Right lobe of liver (tissue), 6 donors: ENCODE results near the gene SMIM20. TPM values are rescaled to one million over a fixed set of nuclear protein-coding genes. Genes with fewer than 3 reads are reported as not detected.

ENCODE experiments used
- ATAC-seq, 4 donors: fragments of 200-7000 bp; cut with Tn5 transposase; one replicate each; pipeline ENCODE4 v1.9.1; 2020; ENCODE audit warnings: mild to moderate bottlenecking in 4 of 4, moderate library complexity in 4 of 4
- DNase-seq, 3 donors: peaks; one replicate each; pipeline ENCODE4 v3.0.0-alpha.2; 2020
- H3K27ac ChIP-seq, 3 donors: fragments of 200-600 bp; one replicate each; pipeline ENCODE4 v1.8.0; 2022
- H3K27me3 ChIP-seq, 2 donors: fragments of 200-600 bp; one replicate each; pipeline ENCODE4 v1.8.0; 2022
- H3K36me3 ChIP-seq, 4 donors: fragments of 200-600 bp; sonication (generic) in 1 of 4; one replicate each; pipeline versions ENCODE4 v1.5.1 to v1.8.0; 2017 to 2022; ENCODE audit warnings: control low read depth in 1 of 4
- H3K4me1 ChIP-seq, 4 donors: fragments of 200-600 bp; sonication (generic) in 1 of 4; one replicate each; pipeline versions ENCODE4 v1.5.1 to v1.8.0; 2017 to 2022; ENCODE audit warnings: control low read depth in 1 of 4
- H3K4me3 ChIP-seq, 3 donors: fragments of 200-600 bp; one replicate each; pipeline ENCODE4 v1.8.0; 2022
- H3K9me3 ChIP-seq, 4 donors: fragments of 200-600 bp; sonication (generic) in 1 of 4; one replicate each; pipeline versions ENCODE4 v1.5.1 to v1.8.0; 2017 to 2022; ENCODE audit warnings: control low read depth in 1 of 4
- POLR2A ChIP-seq: fragments of 450-650 bp; IDR thresholded peaks from one replicate; pipeline ENCODE4 v1.6.1; 2017; ENCODE audit warnings: antibody characterized with exemption, mild to moderate bottlenecking
- WGBS: methylation state at CpG from one replicate; pipeline ENCODE4 v1.1.6; 2018; ENCODE audit warnings: low coverage, low lambda C conversion rate; ENCODE audit not compliant: insufficient coverage; ENCODE audit errors: missing lambda C conversion rate; 5-methylcytosine and 5-hydroxymethylcytosine counted together
- intact Hi-C, 2 donors: fragments of 100-400 bp; cut with DNase I; formaldehyde crosslinking; loops; one replicate each; pipeline versions ENCODE4 v1.11.2 to v1.14.1; 2022
- total RNA-seq, 6 experiments: library from RNA; depleted of rRNA in 2 of 6; stranded (reverse); fragments of >200 nt in 2 of 6; fragmentation: NEBNext Ultra II Directional in 3 of 6; extraction: Animal tissue kit (Norgen Biotek cat#: 25700) in 3 of 6; gene quantifications; one replicate each; pipeline versions ENCODE4 v1.1.0 to v1.2.4, GENCODE V29; 2016 to 2023
- TF ChIP-seq, protein P1 (sequence below), 4 donors: fragments of 200-600 bp in 3 of 4; fragments of 450-650 bp in 1 of 4; IDR thresholded peaks; one replicate each; pipeline versions ENCODE4 v1.5.1 to v1.8.0; 2016 to 2022; ENCODE audit warnings: antibody characterized with exemption in 4 of 4, mild to moderate bottlenecking in 2 of 4
- donor health status: DM: no; HTN: yes; CAD: no.
- donor health status: DM: no; HTN: no; CAD: no.
- donor health status: DM: no; HTN: no; CAD: no.
- donor health status: DM: no; HTN: yes; CAD: no.
- donor health status: DM: no; HTN: yes; CAD: no.

Gene SMIM20
- total RNA-seq, 6 experiments from 2014 or later, result 16.0 to 32.5 (median 21.9) TPM

DNA sequence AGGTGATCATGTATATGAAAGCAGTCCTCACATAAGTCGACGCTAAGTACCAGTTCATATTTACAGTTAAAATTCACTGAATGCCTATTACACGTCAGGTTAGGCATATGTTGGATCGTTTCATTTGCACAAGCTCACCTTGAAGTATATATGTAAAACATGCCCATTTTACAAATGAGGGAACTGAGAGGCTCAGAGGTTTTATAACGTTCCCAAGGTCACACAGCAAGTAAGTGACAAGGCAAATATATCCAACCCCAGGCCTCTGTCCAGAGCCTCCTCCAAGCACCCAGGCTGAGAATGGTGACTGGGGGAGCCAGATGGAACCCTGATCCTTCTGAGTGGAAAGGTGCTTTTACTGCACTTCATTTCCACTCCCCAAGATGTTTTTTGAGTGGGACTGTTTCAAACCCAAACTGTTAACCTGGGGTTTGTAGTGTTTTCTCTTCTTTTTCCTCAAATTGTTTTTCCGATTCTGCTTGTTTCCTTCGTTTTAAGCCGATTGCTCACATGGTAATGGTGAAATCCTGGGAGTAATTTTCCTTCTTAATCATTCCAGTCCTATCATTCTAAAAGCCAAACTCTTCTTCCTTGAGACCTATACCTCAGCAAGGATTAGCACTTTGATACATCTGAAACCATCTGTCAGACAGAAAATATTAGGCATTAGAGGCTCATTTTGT is 791 bp downstream of the SMIM20 start:
- DNase-seq, result no peak

DNA sequence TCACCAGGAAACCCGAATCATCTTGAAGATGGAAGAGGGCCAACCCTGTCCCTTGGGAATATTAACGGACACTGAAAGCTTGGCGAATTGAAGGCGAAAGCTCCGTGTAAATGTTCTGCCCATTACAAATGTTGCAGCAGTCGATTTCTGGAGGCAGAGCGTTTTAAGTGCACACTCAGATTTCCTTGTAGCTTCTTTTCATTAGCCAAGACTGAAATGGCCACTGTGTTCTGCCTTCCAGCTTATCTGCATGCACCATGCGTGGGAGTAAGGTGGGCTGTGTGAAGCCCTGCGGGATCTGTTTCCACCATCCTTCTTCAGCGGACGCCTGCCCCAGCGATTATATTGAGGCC is 1.3 kb downstream of the SMIM20 start:
- 84% methylated on average over 12 of the region's 12 CpGs for WGBS
- Histone ChIP-seq H3K36me3 (no peaks in the 10 kb centered on the region), H3K4me3 (no peak overlapping the region), H3K9me3 (no peaks in the 10 kb centered on the region), H3K4me1 (peaks cover 0 to 9% (median 0%) of the 10 kb centered on the region in 4 donors), H3K27ac (no peak overlapping the region), H3K27me3 (no peaks in the 10 kb centered on the region)
- no peak for DNase-seq
- no peak for TF ChIP-seq POLR2A
- TF ChIP-seq, protein P1, sequence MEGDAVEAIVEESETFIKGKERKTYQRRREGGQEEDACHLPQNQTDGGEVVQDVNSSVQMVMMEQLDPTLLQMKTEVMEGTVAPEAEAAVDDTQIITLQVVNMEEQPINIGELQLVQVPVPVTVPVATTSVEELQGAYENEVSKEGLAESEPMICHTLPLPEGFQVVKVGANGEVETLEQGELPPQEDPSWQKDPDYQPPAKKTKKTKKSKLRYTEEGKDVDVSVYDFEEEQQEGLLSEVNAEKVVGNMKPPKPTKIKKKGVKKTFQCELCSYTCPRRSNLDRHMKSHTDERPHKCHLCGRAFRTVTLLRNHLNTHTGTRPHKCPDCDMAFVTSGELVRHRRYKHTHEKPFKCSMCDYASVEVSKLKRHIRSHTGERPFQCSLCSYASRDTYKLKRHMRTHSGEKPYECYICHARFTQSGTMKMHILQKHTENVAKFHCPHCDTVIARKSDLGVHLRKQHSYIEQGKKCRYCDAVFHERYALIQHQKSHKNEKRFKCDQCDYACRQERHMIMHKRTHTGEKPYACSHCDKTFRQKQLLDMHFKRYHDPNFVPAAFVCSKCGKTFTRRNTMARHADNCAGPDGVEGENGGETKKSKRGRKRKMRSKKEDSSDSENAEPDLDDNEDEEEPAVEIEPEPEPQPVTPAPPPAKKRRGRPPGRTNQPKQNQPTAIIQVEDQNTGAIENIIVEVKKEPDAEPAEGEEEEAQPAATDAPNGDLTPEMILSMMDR (IDR thresholded peaks at IDR 0.05), result no peak
- intact Hi-C loops, result no loop called here
- ATAC-seq, result no peak

More for the DNA sequence above, 791 bp downstream of the SMIM20 start:
- no peaks in the 10 kb centered on the region for H3K36me3 ChIP-seq
- TF ChIP-seq, protein P1 (IDR thresholded peaks at IDR 0.05), result no peak
- no peak for TF ChIP-seq POLR2A
- peak overlapping the region; percentile 46 to 77 (median 67) for H3K4me3 ChIP-seq
- peak overlapping the region; percentile 72 to 85 (median 80) for H3K27ac ChIP-seq
- WGBS, result 59% methylated on average over 8 of the region's 8 CpGs
- no peaks in the 10 kb centered on the region for H3K9me3 ChIP-seq
- ATAC-seq, result no peak
- intact Hi-C loops, result no loop called here
- H3K27me3 ChIP-seq, result no peaks in the 10 kb centered on the region
- H3K4me1 ChIP-seq, result peaks cover 0 to 6% (median 0%) of the 10 kb centered on the region in 4 donors

DNA sequence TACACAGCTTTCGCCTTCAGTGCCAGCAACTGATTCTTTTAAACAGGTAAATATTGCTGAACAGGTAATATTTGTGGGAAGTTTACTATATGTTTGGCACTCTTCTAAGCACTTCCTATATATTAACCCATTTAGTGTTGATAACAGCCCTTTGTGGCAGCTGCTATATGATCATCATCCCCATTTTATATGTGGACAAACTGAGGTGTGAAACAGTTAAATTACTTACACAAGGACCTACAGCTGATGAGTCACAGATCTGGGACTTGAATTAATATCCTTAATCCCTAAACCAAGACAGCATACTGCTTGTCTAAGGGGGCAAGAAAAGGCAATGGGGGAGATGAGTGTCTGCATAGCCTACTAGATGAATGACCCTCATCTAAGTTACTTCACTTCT is 2.9 kb downstream of the SMIM20 start:
- peaks cover 0 to 9% (median 0%) of the 10 kb centered on the region in 4 donors for H3K4me1 ChIP-seq
- WGBS, result 100% methylated on average over 1 of the region's 1 CpG
- no peak overlapping the region for H3K4me3 ChIP-seq
- no peaks in the 10 kb centered on the region for H3K36me3 ChIP-seq
- no peaks in the 10 kb centered on the region for H3K27me3 ChIP-seq
- TF ChIP-seq, protein P1 (IDR thresholded peaks at IDR 0.05), result no peak
- no peak for TF ChIP-seq POLR2A
- intact Hi-C loops, result no loop called here
- no peaks in the 10 kb centered on the region for H3K9me3 ChIP-seq
- H3K27ac ChIP-seq, result no peak overlapping the region
- no peak for DNase-seq
- no peak for ATAC-seq

DNA sequence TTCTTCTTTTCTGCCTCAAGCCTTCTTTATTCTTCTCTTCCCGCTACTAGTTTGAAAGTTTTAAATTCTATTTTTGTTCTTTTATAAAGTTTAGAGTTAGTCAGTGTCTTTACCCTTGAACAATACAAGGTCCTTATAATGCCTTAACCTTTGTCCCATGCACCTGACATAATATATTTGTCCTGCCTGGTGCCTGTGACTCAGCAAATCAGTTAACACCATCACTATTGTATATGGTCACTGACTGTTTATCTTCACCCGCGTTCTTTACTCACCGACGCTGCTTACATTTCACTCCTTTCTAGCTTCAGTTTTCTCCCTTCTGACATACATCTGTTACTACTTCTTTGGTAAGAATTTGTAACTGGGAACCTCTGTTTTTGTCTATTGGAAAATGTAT is 5.7 kb downstream of the SMIM20 start:
- H3K36me3 ChIP-seq, result no peaks in the 10 kb centered on the region
- H3K27ac ChIP-seq, result no peak overlapping the region
- peak; percentile 43 to 67 (median 54) for ATAC-seq

More for the DNA sequence above, 5.7 kb downstream of the SMIM20 start:
- WGBS, result 77% methylated on average over 5 of the region's 5 CpGs
- no peak for DNase-seq
- intact Hi-C loops, result no loop called here
- TF ChIP-seq, protein P1 (IDR thresholded peaks at IDR 0.05), result no peak
- TF ChIP-seq POLR2A, result no peak
- Histone ChIP-seq H3K27me3 (no peaks in the 10 kb centered on the region), H3K4me3 (no peak overlapping the region), H3K9me3 (no peaks in the 10 kb centered on the region), H3K4me1 (peaks cover 0 to 18% (median 0%) of the 10 kb centered on the region in 4 donors)
